Karpas-422 (cell line): ENCODE data around the gene KRT28. TPM values are rescaled to one million over a fixed set of nuclear protein-coding genes. Genes with fewer than 3 reads are reported as not detected.

Source experiments
- DNase-seq: peaks from one replicate; pipeline ENCODE4 v3.0.0-alpha.2; 2015
- H2AFZ ChIP-seq: fragments of 200-600 bp; sonication (generic); 2 replicates; pipeline ENCODE4 v1.6.1; 2014; ENCODE audit warnings: antibody characterized with exemption, low read length, mixed read lengths
- H3K27ac ChIP-seq: fragments of 200-600 bp; sonication (generic); 2 replicates; pipeline ENCODE4 v1.5.1; 2014; ENCODE audit warnings: mild to moderate bottlenecking, low read length, moderate library complexity
- H3K27me3 ChIP-seq: fragments of 200-600 bp; sonication (generic); 2 replicates; pipeline ENCODE4 v1.6.1; 2014; ENCODE audit warnings: low read length, mixed read lengths
- H3K36me3 ChIP-seq: fragments of 200-600 bp; sonication (generic); 2 replicates; pipeline ENCODE4 v1.6.1; 2014; ENCODE audit warnings: low read length, mixed read lengths; ENCODE audit not compliant: insufficient read depth
- H3K4me1 ChIP-seq: fragments of 200-600 bp; sonication (generic); 2 replicates; pipeline ENCODE4 v1.6.1; 2014; ENCODE audit warnings: mild to moderate bottlenecking, low read length, mixed read lengths
- H3K4me2 ChIP-seq: fragments of 200-600 bp; sonication (generic); 2 replicates; pipeline ENCODE4 v1.6.1; 2014; ENCODE audit warnings: low read length, low read depth, mild to moderate bottlenecking; ENCODE audit not compliant: poor library complexity, severe bottlenecking
- H3K4me3 ChIP-seq: fragments of 200-600 bp; sonication (generic); 2 replicates; pipeline ENCODE4 v1.5.1; 2014; ENCODE audit warnings: mild to moderate bottlenecking, antibody characterized with exemption, low read length, mixed read lengths
- H3K79me2 ChIP-seq: fragments of 200-600 bp; sonication (generic); 2 replicates; pipeline ENCODE4 v1.6.1; 2014; ENCODE audit warnings: mild to moderate bottlenecking, low read length, mixed read lengths
- H3K9ac ChIP-seq: fragments of 200-600 bp; sonication (generic); 2 replicates; pipeline ENCODE4 v1.6.0; 2014; ENCODE audit warnings: low read length
- H3K9me2 ChIP-seq: fragments of 200-600 bp; sonication (generic), shearing (Covaris generic); replicated peaks from 2 replicates; pipeline ENCODE4 v1.6.0; 2014; ENCODE audit warnings: mild to moderate bottlenecking, low read length, moderate library complexity; ENCODE audit not compliant: insufficient read depth
- H3K9me3 ChIP-seq: fragments of 300-700, 200-600 bp; sonication (generic); 2 replicates; pipeline ENCODE4 v1.6.1; 2014; ENCODE audit warnings: low read length, mixed read lengths
- H4K20me1 ChIP-seq: fragments of 200-600 bp; sonication (generic); 2 replicates; pipeline ENCODE4 v1.6.1; 2014; ENCODE audit warnings: mild to moderate bottlenecking, antibody characterized with exemption, low read length, low read depth; ENCODE audit not compliant: insufficient read depth
- total RNA-seq: library from RNA; depleted of rRNA; stranded (reverse); fragments of >200 nt; shearing (Covaris generic); gene quantifications from 2 replicates; pipeline ENCODE4 v1.2.3, GENCODE V29; 2014; ENCODE audit warnings: low replicate concordance

KRT28 gene
- total RNA-seq, 1 experiment from 2014 or later, result not detected

GRCh38 chr17:40822132-40822812, 22.5 kb upstream of the KRT28 start, which contains the start of gene KRT10:
Gene KRT10, minus strand, starts transcription at chr17:40822614. Its CDS starts 29 bp downstream, at chr17:40822585.
- Histone ChIP-seq H3K4me1 (peaks cover 28% of the 10 kb centered on the region), H3K4me2 (no peak within 1 kb of the TSS), H3K79me2 (peaks cover 90% of the 10 kb centered on the region)

GRCh38 chr17:40821536-40821935, 21.8 kb upstream of the KRT28 start:
- peaks cover 82% of the 10 kb centered on the region for H3K79me2 ChIP-seq
- H3K4me2 ChIP-seq, result no peak overlapping the region
- peaks cover 13% of the 10 kb centered on the region for H3K36me3 ChIP-seq

More at GRCh38 chr17:40822132-40822812, 22.5 kb upstream of the KRT28 start, which contains the start of gene KRT10:
- no peaks in the 10 kb centered on the region; the same call in 1 of the 2 replicates for H3K9me2 ChIP-seq
- H3K27me3 ChIP-seq, result no peaks in the 10 kb centered on the region
- no peak within 1 kb of the TSS for H2AFZ ChIP-seq
- H3K27ac ChIP-seq, result no peak within 1 kb of the TSS
- DNase-seq, result no peak
- H3K9me3 ChIP-seq, result no peaks in the 10 kb centered on the region
- H3K9ac ChIP-seq, result no peak within 1 kb of the TSS
- H4K20me1 ChIP-seq, result no peaks in the 10 kb centered on the region
- peaks cover 10% of the 10 kb centered on the region for H3K36me3 ChIP-seq
- no peak within 1 kb of the TSS for H3K4me3 ChIP-seq

GRCh38 chr17:40820228-40820838, 20.6 kb upstream of the KRT28 start:
- Histone ChIP-seq H3K36me3 (peaks cover 13% of the 10 kb centered on the region), H4K20me1 (no peaks in the 10 kb centered on the region), H3K9me3 (no peaks in the 10 kb centered on the region), H3K4me2 (peak overlapping the region; percentile 94), H3K79me2 (peaks cover 70% of the 10 kb centered on the region), H3K4me1 (peaks cover 28% of the 10 kb centered on the region), H3K27me3 (no peaks in the 10 kb centered on the region), H3K9me2 (no peaks in the 10 kb centered on the region; the same call in 1 of the 2 replicates), H3K27ac (no peak overlapping the region), H3K4me3 (peak overlapping the region; percentile 96), H3K9ac (peak overlapping the region; percentile 87; the same call in 1 of the 2 replicates), H2AFZ (no peak overlapping the region)
- DNase-seq, result no peak

More at GRCh38 chr17:40821536-40821935, 21.8 kb upstream of the KRT28 start:
- no peaks in the 10 kb centered on the region for H3K27me3 ChIP-seq
- no peak overlapping the region for H3K9ac ChIP-seq
- H3K4me3 ChIP-seq, result no peak overlapping the region
- no peak overlapping the region for H3K27ac ChIP-seq
- no peak for DNase-seq
- H4K20me1 ChIP-seq, result no peaks in the 10 kb centered on the region
- H3K9me3 ChIP-seq, result no peaks in the 10 kb centered on the region
- peaks cover 28% of the 10 kb centered on the region for H3K4me1 ChIP-seq
- H3K9me2 ChIP-seq, result no peaks in the 10 kb centered on the region; the same call in 1 of the 2 replicates
- no peak overlapping the region for H2AFZ ChIP-seq

- H3K27me3 ChIP-seq, result no peaks in the 10 kb centered on the region
- no peak overlapping the region for H2AFZ ChIP-seq
- H3K9me2 ChIP-seq, result no peaks in the 10 kb centered on the region
- peak; percentile 50 for DNase-seq
- peaks cover 63% of the 10 kb centered on the region for H3K79me2 ChIP-seq
- peak overlapping the region; percentile 96 for H3K4me3 ChIP-seq
- peaks cover 28% of the 10 kb centered on the region for H3K4me1 ChIP-seq
- H3K27ac ChIP-seq, result peak overlapping the region; percentile 80
- no peaks in the 10 kb centered on the region for H4K20me1 ChIP-seq
- H3K4me2 ChIP-seq, result peak overlapping the region; percentile 94
- peaks cover 13% of the 10 kb centered on the region for H3K36me3 ChIP-seq
- H3K9me3 ChIP-seq, result no peaks in the 10 kb centered on the region
- peak overlapping the region; percentile 87 for H3K9ac ChIP-seq
These were observed 19.9 kb upstream of the KRT28 start for GRCh38 chr17:40819528-40820125.

- peak overlapping the region; percentile 96 for H3K4me3 ChIP-seq
- H3K9me3 ChIP-seq, result no peaks in the 10 kb centered on the region
- no peaks in the 10 kb centered on the region for H4K20me1 ChIP-seq
- no peak overlapping the region for H2AFZ ChIP-seq
- peaks cover 13% of the 10 kb centered on the region for H3K36me3 ChIP-seq
- peaks cover 56% of the 10 kb centered on the region for H3K79me2 ChIP-seq
- peak overlapping the region; percentile 87 for H3K9ac ChIP-seq
- H3K4me2 ChIP-seq, result peak overlapping the region; percentile 94
- no peaks in the 10 kb centered on the region for H3K27me3 ChIP-seq
- peaks cover 23% of the 10 kb centered on the region for H3K4me1 ChIP-seq
- peak overlapping the region; percentile 80 for H3K27ac ChIP-seq
- no peaks in the 10 kb centered on the region for H3K9me2 ChIP-seq
- DNase-seq, result peak; percentile 93
These were observed 19.2 kb upstream of the KRT28 start for GRCh38 chr17:40818733-40819527.

- Histone ChIP-seq H3K9me2 (no peaks in the 10 kb centered on the region), H3K27me3 (no peaks in the 10 kb centered on the region), H3K4me1 (peaks cover 22% of the 10 kb centered on the region), H2AFZ (no peak overlapping the region), H3K27ac (peak overlapping the region; percentile 71), H3K79me2 (peaks cover 50% of the 10 kb centered on the region), H3K4me2 (peak overlapping the region; percentile 89), H3K4me3 (peak overlapping the region; percentile 96), H4K20me1 (no peaks in the 10 kb centered on the region), H3K36me3 (peaks cover 13% of the 10 kb centered on the region), H3K9ac (peak overlapping the region; percentile 87), H3K9me3 (no peaks in the 10 kb centered on the region)
- DNase-seq, result peak; percentile 48
These were observed 18.6 kb upstream of the KRT28 start for GRCh38 chr17:40818343-40818732.

- Histone ChIP-seq H3K4me3 (no peak overlapping the region), H3K27ac (no peak overlapping the region), H3K4me1 (peaks cover 20% of the 10 kb centered on the region), H3K9ac (no peak overlapping the region), H3K9me2 (no peaks in the 10 kb centered on the region), H3K4me2 (peak overlapping the region; percentile 89), H4K20me1 (no peaks in the 10 kb centered on the region), H2AFZ (no peak overlapping the region), H3K36me3 (peaks cover 13% of the 10 kb centered on the region), H3K9me3 (no peaks in the 10 kb centered on the region), H3K27me3 (no peaks in the 10 kb centered on the region), H3K79me2 (peaks cover 39% of the 10 kb centered on the region)
- no peak for DNase-seq
These were observed 17.4 kb upstream of the KRT28 start for GRCh38 chr17:40817103-40817682.
